ENCODE results near the gene UTP18. TPM values are rescaled to one million over a fixed set of nuclear protein-coding genes. Genes with fewer than 3 reads are reported as not detected.

Gene UTP18
- total and polyA plus RNA-seq, 2 of the 8 experiments (the other 6 are each of a cell fraction or from before 2014, with no cell fraction given) = 17.9 to 85.7 TPM

DNA sequence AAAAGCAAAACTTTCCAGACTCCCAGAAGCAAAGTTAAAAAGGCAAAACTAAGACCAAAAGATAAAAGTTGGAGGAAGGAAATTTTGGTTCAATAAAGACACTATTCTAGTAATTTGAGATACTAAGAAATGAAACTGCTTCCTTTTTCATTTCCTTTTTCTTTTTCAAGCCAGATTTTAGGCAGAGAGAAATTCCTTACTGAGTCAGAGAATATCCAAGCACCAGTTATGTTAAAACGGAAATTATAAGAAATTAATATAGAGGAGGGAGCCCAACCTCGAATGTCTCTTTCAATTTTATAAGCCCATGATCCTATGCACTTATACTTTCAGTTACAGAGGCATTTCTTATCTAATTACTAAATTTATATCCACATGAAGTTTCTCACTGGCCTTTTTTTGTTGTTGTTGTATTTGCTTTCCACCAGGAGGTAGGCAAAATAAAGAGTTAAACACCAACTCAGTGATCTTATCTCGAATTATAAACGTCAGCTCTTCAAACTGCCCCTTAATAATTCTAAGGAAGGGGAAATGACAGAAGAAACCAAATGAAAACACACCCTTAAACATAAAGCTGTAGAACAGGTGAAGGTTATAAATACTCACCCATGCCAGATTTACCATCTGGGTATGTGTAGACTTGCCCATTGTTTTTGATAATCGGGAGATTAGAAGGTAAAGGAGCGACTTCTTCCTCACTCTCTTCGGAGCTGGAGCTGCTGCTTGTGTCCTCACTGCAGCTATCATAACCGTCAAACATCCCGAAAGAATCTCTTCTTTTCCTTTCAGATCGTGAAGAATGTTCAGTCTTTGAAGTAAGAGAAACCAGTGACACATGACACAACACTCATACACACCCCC, 35.7 kb upstream of the UTP18 start:
- Histone ChIP-seq H3K79me2 (ENCODE audit: control insufficient read depth in 1 of 2, insufficient read depth in 2 of 2, low read length in 2 of 2) (peaks cover 0 to 27% of the 10 kb centered on the region in 2 experiments; a peak in 2 of 4 replicates), H3K23ac (ENCODE audit: insufficient read length) (no peak overlapping the region), H3K4ac (replicated peaks; ENCODE audit: insufficient read length, low read depth, low read length) (no peak overlapping the region), H3K27me3 (replicated peaks in 1 of 4; ENCODE audit: control insufficient read depth in 3 of 4, extremely low read depth in 1 of 4, insufficient read depth in 3 of 4, low read length in 3 of 4) (no peaks in the 10 kb centered on the region), H2BK20ac (ENCODE audit: low read length) (no peak overlapping the region), H3K4me3 (ENCODE audit: extremely low read depth in 1 of 4, insufficient read depth in 2 of 4, low read depth in 3 of 4, low read length in 4 of 4) (no peak overlapping the region), H3K4me1 (replicated peaks in 1 of 4; ENCODE audit: control insufficient read depth in 3 of 4, insufficient read depth in 4 of 4, low read length in 3 of 4) (no peaks in the 10 kb centered on the region), H2BK5ac (ENCODE audit: low read depth, low read length) (no peak overlapping the region), H3K9ac (replicated peaks in 1 of 4; ENCODE audit: extremely low read depth in 1 of 4, low read depth in 3 of 4, low read length in 3 of 4) (no peak overlapping the region), H3K23me2 (ENCODE audit: low read depth, low read length) (no peaks in the 10 kb centered on the region), H3K18ac (ENCODE audit: extremely low read depth, low read length) (no peak overlapping the region), H2AK5ac (ENCODE audit: low read depth, low read length) (no peak overlapping the region), H3K4me2 (ENCODE audit: insufficient read depth in 1 of 2, low read depth in 2 of 2, low read length in 2 of 2) (no peak overlapping the region), H2BK120ac (replicated peaks; ENCODE audit: low read depth, low read length) (no peak overlapping the region), H4K20me1 (replicated peaks in 1 of 2; ENCODE audit: control insufficient read depth in 1 of 2, insufficient read depth in 2 of 2, low read length in 2 of 2) (no peaks in the 10 kb centered on the region), H2BK15ac (ENCODE audit: low read length) (no peak overlapping the region), H3K56ac (replicated peaks; ENCODE audit: insufficient read length, low read depth, low read length) (no peak overlapping the region), H4K8ac (ENCODE audit: extremely low read depth, insufficient read depth, low read length) (no peak overlapping the region), H3K9me3 (ENCODE audit: insufficient read depth in 2 of 2, low read depth in 1 of 2, low read length in 1 of 2) (no peaks in the 10 kb centered on the region), H2BK12ac (ENCODE audit: low read depth, low read length) (no peak overlapping the region), H3K14ac (ENCODE audit: insufficient read length) (no peak overlapping the region), H4K5ac (ENCODE audit: insufficient read length, low read depth, low read length) (no peak overlapping the region), H3K79me1 (ENCODE audit: low read depth, low read length) (no peaks in the 10 kb centered on the region), H3K36me3 (ENCODE audit: control insufficient read depth in 2 of 4, insufficient read depth in 4 of 4, low read length in 3 of 4) (peaks cover 4 to 38% (median 20%) of the 10 kb centered on the region in 4 experiments; a peak in 7 of 8 replicates), H2AFZ (ENCODE audit: low read length) (no peak overlapping the region), H3K27ac (ENCODE audit: low read depth, low read length) (no peak overlapping the region), H4K91ac (replicated peaks; ENCODE audit: insufficient read length, low read length) (no peak overlapping the region)
- no peak for DNase-seq (ENCODE audit: low read depth in 1 of 2, low spot score in 2 of 2)
- TF ChIP-seq CHD2 (IDR thresholded peaks at IDR 0.05; ENCODE audit: low read length) (no peak), KDM5A (IDR thresholded peaks at IDR 0.05; ENCODE audit: low read length) (no peak), KDM1A (IDR thresholded peaks at IDR 0.05; ENCODE audit: borderline replicate concordance, low read length) (no peak), NANOG (IDR thresholded peaks at IDR 0.05; ENCODE audit: insufficient read depth, low read depth, low read length, poor library complexity, severe bottlenecking) (no peak), POLR2A (IDR thresholded peaks at IDR 0.05; ENCODE audit: control extremely low read depth in 1 of 2, low read depth in 2 of 2, low read length in 2 of 2) (no peak), RAD21 (IDR thresholded peaks at IDR 0.05 in 1 of 2, conservative IDR thresholded peaks at IDR 0.05 in 1 of 2; ENCODE audit: low read depth in 2 of 2, low read length in 2 of 2) (no peak), GABPA (IDR thresholded peaks at IDR 0.05; ENCODE audit: borderline replicate concordance, insufficient read depth, low read length) (no peak), JUND (IDR thresholded peaks at IDR 0.05; ENCODE audit: low read length) (no peak), YY1 (IDR thresholded peaks at IDR 0.05; ENCODE audit: low read depth, low read length) (no peak), EZH2 (IDR thresholded peaks at IDR 0.05; ENCODE audit: low read depth, low read length, severe bottlenecking) (no peak)
- FAIRE-seq = no peak
- ChIA-PET POLR2A (ENCODE audit: partially characterized antibody) (interaction anchor here (0.7 kb wide), 1 partner anchor 37 kb away, joined by 3 read pairs; no protein-coding TSS in a partner anchor), CTCF (ENCODE audit: partially characterized antibody) (no interaction called here)
- WGBS, 2 experiments (ENCODE audit: extremely low coverage in 1 of 2, insufficient coverage in 1 of 2, insufficient read length in 1 of 2, insufficient replicate concordance in 2 of 2, low coverage in 1 of 2, low lambda C conversion rate in 2 of 2, missing lambda C conversion rate in 1 of 2) = 92% methylated on average over 10 of the region's 10 CpGs; no CpG with 5 or more reads in 1 of the 2 experiments
